Stimulated activated CD8-positive, alpha-beta memory T cell treated with anti-CD3 and anti-CD28 coated beads, Interleukin-4, amount 100 ng/mL, for 48 hours (primary cell): ENCODE measurements around the gene SERGEF.

Experiments
- DNase-seq: peaks from one replicate; pipeline ENCODE4 v3.0.0-alpha.2; 2020

The SERGEF gene

DNA sequence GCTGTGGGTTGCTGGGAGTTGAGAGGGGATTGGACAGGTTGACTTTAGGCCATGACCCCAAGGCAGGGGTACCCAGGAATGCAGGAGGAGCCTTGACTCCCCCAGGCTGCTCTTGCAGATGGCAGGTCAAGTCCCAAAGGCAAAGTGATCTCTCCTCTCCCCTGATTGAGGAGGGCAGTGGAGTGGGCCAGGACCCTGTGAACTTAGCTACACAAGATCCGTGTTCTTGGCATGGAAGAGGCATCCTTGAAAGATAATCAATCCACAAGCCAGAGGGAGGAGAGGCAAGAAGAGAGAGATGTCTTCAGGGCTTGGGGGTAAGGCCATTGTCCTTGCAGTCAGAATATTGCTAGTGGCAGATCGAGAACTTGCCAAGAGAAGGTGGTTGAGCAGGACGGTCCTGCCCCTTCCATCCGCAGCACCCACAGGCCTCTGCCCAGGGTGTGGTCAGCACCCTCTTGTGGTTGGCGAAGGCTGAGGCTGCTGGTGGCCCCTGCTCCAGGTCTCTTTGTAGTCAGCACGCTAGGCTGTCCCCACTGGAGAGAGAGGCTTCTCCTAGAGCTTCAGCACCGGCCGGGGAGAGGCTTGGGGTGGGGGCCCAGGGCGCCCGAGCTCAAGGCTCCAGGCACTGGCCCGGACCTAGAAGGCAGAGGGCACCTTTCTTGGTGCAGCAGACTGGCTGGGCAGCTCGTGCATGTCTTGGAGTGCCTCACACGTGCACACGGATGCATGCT, 232.8 kb downstream of the SERGEF start:
- DNase-seq, result no peak

DNA sequence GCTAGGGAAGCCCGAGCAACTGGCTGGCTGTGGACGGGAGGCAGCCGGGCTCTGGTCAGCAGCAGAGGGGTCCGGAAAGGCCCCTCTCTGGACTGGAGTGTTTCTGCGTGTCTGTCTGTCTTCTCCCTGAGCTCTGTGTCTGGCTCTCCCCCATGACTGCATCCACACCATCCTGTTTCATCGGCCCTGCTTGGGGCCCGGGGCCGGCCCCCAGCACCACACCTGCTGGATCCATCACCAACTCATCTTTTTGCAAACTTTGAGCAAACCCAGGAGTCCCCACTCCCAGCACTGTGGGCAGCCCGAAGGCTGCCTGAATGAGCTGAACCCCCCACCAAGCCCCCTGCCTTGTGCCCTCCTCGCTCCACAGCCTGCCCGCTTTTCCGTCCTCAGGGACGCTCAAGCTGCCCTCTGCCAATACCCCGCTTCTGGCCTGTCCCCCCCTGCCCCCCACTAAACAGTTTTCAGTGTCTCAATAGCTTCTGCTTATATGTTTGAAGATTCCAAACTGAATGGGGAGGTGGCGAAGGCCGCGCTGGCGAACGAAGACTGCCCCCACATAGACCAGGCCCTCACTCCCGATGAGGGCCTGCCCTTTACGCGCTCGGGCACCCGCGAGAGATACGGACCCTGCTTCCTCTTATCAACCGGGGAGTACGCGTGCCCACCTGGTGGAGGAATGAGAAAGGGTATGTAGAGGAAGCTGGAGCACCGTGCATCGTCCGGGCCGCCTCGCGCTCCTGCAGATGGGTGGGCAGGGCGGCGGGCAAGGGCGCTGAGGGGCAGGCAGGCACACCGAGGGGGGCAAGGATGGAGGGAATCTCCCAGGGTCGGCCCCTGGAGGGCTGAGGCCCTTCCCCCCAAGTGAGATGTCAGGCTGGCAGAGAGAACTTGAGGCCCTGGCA, 233.6 kb downstream of the SERGEF start:
- DNase-seq, result no peak

DNA sequence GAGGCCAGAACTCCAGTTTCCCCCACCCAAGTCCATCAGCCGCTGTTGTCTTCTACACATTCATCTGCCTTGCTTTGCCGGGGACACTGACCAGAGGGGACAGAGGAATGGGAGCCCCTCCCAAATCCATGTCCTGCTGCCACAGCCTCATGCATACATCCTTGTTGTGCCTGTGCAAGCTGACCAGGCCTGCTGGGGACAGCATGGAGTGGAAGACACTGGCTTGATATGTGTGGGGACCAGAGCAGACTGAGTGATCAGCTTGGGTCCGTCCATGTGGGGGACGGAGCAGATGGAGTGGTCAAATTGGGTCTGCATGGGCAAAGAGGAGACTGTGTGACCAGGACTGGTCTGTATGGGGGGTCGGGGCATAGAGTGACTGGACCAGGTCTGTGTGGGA, 234.5 kb downstream of the SERGEF start:
- DNase-seq, result no peak

DNA sequence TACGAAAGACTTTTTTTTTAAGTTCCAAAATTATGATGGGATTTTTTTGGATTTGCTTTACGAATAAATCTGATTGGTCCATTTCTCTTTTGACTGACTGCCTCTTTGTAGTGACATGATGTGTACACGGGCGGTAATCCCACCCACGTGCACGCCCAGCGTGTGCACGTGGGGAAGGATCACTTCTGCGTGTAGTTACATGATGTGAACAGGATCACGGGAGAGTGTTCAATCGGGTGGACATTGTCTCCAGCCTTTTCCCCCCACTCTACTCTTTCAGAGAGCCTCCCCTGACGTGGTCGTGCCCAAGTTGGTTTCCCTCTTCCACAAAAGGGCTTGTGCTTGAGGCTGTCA, 235.1 kb downstream of the SERGEF start:
- DNase-seq, result no peak

DNA sequence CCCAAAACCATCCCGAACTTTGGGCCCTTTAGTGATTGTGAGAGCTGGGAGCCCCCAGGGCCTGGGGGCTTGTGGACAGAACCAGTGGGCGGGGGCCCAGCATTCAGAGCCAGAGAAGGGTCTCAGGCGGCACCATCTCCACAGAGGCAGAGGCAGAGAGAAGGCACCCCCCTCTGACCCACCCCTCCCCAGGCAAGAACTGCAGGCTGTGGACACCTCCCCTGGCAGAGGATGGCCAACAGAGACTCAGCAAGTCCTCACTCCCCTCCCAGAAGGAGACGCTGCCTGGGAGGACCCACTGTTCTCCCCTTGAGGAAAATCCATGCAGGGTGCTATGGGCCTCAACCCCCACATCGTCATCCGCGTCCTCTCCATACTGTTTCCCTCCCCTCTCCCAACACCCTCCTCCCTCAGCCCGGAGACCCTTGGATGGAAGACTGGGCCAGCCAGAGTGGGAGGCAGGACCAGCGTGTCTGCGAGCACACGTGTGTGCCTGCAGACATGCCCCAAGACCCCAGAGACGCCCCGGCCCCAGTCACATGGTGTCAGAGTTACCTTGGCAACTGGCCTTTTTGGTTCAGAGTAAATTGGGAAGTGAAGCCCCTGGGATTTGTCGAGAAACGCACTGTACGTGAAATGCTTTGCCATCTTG, 235.6 kb downstream of the SERGEF start:
- DNase-seq, result no peak

DNA sequence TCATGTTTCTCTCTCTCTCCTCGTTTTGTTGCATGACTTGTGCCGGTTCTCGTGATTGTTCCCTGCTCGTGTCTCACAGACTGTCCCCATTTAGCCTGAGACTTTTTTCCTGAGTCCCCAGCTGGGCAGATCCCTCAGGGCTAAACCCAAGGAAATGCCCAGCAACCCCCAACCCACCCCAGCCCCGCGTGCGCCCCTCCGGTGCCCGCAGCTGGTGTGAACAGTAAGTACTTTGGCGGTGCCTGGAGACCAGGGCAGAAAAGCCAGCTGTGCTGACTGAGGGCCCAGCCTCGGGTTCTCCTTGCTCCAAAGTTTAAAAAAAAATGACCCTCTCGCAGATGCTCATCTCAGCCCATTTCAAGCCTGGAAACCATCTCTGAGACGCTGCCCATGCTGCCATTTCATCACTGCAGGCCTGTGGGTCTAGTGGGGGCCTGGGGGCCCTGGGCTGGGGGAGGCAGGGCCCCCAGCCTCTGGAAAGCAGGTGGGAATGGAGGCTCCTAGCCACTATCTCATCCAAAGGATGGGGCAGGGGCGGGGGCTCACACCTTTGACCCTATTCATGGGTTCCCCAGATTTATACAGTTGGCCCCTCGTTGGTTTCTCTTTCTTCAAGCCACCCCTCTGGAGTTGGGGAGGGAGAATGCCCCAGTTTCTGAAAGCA, 236.5 kb downstream of the SERGEF start:
- no peak for DNase-seq

DNA sequence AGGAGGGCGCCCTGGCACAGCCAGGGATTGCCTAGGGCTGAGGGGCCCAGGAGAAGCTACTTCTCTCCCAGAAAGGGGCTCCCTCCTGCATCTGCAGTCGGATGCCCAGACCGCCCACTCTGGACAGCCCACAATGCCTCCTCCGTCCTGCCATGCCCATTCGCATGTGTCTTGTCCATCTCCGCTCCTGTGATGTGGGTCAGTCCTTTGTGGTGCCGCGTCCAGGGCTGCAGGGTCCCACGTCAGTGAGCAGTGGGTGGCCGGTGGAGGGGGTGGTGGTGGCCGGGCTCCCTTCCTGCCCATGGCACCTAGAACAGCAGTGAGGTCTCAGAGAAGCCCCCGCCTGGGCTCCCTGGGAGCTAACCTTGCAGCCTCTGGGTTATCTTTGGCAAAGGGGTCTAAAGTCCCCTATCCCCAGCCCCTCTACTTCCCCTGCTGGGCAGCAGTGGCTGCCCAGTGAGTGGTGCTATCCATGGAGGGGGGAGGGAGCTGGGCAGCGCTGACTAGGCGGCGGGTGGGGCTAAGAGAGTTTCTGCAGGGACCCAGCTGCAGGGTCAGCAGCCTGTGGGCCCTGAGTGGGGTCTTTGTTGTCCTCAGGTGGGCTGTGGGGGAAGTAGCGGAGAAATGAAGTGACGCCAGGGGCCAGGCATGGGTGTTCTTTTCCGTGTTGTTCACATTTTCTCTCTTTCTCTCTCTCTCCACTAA, 237.2 kb downstream of the SERGEF start:
- DNase-seq, result no peak

DNA sequence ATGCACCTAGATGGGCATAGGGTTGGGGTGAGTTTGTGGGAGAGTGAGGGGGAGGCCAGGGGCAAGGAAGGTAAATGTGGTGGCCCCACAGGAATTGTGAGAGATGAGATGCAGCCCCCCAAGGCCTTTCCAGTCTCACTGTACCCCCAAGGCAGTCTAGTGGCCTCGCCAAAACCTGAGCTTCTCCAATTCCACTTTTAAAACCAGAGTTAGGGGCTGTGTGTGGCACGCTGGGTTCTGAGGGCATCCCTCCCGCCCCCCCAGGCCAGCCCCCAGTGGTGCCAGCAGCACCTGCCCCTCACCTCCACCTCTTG, 237.9 kb downstream of the SERGEF start:
- no peak for DNase-seq

DNA sequence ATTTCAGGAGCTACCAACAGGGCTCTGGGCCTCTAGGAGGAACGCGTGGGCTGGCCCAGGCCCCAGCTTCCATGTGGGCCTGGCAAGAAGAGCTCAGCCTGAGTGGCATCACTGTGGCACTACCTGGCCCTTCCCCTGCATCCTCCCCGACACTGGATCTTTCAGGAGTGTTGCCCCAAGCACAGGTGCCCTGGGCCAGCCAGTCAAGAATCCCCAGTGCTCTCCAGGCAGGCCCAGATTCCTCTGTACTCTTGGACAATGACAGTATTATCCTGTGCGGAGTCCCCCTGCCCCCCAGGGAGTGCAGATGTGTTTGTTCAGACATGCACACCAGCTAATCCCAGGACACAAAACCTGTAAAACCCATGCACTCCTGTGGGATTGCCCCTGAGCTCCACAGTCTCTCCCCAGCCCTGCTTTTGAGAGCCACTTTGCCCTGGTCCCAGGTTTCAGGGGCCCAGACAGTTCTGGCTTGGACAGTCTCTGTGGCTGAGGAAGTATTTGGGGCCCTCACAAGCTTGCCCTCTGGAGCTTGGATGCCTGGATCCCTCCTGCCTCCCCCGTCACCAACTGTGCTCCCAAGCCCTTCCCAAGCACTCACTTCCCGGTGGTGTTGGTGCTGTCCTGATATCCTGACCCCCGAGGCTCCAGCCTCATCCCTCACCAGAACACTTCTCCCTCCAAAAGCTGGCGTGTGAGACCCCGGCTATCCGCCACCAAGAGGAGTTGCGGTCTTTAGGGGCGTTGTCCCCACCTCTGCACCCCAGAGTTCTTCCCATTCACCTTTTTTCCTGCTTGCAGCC, 238.4 kb downstream of the SERGEF start:
- no peak for DNase-seq

DNA sequence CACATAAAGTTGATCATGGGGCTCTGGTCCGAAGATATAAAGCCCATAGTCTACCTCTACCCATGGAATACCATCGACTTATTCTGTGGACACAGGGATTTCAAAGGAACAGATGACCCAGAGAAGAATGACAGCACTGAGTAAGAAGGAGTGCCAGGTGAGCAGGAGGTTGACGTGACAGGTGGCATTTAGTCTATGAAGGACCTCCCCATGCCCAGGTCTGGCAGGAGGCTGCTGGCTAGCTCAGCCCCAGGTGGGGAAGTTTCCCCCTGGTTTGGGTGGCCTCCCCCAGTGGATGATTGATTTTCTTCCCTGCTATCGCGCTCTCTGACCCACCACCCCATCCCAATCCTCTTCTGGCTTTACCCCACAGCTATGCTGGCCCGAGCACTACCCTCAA, 239.2 kb downstream of the SERGEF start:
- no peak for DNase-seq

DNA sequence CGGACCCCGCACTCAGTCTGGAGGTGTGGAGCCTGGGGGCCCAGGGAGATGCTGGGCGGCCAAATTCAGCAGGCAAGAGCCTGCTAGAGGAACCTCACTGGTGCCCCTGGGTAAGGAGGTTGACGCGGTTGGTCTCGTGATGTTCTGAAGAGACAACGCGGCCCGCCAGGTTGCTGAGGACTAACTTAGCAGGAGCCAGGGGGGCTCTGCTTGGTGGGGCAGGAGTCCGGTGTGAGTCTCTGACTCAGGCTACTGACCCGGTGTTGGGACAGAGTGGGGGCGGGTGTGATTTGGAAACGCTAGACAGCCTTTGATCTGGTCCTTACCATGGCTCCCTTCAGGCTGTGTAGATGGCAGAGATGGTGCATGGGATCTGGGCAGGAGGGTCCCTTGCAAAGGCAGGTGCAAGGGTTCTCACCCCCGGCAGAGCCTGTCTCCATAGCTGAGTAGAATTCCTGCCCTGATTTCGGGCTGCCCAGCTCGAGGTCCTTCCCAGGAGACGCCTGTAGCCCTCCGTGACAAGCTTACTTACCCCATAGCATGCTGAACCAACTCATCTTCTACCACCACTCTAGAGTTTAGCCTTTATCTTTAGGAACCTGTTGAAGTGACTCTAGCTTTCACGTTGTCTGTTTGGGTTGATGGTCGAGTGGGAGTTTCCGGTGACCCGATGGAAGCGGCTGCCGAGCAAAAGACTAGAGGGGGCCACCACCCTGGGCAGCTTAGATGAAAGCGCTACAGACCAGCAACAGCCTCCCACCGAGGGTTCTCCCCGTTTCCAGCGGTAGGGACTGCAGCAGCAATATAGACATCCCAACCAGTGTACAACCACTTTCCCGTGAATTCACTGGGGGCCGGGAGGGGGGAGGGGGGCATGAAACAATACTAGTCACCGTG, 239.9 kb downstream of the SERGEF start:
- no peak for DNase-seq

DNA sequence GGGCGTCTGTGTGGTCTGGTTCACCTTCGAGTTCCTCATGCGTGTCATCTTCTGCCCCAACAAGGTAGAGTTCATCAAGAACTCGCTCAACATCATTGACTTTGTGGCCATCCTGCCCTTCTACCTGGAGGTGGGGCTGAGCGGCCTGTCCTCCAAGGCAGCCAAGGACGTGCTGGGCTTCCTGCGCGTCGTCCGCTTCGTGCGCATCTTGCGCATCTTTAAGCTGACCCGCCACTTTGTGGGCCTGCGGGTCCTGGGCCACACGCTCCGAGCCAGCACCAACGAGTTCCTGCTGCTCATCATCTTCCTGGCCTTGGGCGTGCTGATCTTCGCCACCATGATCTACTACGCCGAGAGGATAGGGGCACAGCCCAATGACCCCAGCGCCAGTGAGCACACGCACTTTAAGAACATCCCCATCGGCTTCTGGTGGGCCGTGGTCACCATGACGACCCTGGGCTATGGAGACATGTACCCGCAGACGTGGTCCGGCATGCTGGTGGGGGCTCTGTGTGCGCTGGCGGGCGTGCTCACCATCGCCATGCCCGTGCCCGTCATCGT, 240.9 kb downstream of the SERGEF start:
- no peak for DNase-seq

DNA sequence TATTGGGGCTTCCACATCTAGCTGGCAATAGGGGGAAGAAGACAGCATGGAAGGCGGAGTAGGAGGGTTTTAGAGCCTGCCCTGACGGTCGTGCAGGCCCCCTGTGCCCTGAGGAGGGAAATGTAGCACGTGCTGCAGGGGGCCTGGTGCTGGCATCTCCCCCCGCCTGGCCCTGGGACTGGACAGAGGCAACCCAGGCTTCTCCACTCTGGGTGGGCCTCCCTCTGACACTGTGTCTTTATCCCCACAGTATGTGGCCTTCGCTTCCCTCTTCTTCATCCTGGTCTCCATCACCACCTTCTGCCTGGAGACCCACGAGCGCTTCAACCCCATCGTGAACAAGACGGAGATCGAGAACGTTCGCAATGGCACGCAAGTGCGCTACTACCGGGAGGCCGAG, 241.4 kb downstream of the SERGEF start:
- DNase-seq, result no peak

DNA sequence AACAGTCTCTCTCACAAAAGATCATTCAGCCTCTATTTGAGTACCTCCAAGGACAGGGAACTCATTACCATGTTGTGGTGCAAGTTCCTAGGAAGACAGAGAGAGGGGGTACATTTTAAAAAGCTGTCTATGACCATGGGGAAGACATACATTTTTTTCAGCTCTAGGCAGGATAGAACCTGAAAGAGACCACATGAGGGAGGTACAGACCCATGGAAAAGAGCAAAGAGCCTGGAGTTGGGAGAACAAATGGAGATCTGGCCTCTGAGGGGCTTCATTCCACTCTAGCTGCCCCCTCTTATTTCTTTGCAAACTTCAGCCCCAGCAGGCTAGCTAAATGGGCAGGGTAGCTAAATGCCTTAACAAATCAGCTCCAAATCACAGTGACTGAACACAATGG, 241.9 kb downstream of the SERGEF start:
- no peak for DNase-seq

DNA sequence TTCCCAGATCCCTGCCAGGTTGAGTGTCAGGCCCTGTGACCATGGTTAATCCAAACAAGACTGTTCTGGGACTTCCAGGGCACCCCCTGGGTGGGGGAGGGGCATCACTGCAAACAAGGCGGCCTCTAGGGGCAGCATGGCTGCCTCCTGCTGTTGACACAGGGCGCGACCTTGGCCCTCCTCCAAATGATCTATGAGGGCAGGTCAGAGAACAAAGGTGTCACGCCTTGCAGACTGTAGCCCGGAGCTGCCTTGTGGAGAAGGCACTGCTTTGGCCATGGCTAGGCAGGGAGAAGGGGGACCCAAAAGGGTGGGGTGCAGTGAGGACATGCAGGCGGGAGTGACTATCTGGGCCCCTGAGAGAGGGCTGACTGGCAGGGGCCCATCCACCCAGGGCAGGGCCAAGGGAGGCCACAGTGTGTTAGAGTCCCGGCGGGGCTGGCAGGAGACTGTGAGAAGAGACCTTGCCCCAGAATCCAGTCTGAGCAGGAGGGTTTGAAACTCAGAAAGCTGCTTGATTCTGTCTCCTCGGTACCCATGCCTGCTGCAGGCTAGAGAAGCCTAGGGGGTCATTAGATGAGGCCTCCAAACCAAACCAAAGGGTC, 242.7 kb downstream of the SERGEF start:
- DNase-seq, result peak; percentile 27

DNA sequence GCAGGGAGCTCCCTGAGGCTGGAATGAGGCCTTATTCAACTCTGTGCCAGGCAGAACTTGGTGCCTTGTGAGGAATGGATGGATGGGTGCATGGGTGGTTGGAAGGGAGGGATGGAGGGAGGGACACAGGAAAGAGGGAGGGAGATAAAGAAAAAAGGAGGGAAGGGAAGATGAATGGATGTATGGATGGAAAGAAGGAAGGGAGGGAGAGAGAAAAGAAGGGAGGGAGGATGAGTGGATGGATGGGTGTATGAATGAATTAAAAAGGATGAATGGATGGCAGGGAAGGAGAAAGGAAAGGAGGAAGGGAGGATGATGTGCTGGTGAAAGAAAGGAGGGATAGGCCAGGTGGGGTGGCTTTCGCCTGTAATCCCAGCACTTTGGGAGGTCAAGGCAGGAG, 243.6 kb downstream of the SERGEF start:
- no peak for DNase-seq

DNA sequence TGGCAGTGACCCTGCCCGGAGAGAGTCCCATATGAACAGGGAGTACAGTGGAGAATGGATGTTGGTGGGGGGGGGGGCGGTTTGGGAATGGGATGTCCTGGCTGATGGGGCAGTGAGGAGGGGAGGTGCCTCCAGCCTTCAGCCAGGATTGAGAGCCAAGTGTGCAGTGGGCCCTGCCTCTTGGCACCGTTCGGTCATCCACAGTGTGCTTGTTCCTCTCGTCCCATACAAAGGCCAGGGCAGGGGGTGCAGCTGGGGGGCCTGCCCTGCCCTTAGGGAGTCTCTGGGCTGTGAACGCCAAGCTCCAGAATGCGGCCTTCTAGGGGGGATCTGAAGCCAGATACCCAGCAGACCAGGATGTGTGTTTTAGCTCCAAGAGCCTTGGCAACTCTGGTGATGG, 244.3 kb downstream of the SERGEF start:
- DNase-seq, result no peak

DNA sequence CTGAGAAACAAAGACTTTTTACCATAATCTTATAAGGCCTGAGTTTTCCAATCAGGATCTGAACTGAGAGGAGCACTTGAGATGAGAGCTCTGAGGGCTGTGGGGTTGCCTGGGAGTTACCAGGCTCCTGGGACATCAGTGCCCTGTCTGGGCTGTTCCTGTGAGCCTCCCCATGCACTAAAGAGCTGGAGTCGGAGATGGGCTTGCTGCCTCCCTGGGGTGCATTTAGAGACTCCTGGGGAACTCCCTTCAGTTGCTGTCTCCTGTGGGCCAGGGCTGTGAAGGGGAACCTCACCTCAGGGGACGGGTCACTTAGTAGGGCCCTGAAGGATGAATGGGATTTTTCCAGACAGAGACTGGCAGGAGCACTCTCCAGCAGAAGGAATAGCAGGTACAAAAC, 244.9 kb downstream of the SERGEF start:
- DNase-seq, result no peak

DNA sequence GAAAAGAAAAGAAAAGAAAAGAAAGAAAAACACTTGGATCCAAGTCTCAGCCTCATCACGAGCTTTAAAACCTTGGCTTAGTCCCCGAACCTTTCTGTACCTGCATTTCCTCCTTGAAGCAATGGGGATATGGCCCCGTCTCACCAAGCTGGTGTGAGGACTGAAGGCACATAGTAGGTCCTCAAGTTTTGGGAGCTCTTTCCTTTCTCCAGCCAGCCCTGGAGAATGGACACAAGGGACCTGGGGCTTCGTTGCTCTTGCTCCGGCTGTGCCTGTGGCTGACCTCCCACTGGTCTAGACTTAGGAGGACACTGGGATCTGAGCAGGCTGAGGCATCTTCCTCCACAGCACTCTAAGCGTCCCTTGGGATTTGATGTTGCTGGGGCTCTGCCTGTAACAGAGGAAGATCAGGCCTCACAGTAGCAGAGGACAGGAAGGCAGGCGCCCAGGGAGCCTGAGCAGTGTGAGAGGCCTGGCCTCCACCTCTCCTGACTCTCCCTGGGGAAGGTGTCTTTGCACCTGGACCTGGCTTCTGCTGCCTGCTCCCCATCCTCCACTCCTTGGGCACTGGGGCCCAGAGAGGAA, 245.5 kb downstream of the SERGEF start:
- no peak for DNase-seq

DNA sequence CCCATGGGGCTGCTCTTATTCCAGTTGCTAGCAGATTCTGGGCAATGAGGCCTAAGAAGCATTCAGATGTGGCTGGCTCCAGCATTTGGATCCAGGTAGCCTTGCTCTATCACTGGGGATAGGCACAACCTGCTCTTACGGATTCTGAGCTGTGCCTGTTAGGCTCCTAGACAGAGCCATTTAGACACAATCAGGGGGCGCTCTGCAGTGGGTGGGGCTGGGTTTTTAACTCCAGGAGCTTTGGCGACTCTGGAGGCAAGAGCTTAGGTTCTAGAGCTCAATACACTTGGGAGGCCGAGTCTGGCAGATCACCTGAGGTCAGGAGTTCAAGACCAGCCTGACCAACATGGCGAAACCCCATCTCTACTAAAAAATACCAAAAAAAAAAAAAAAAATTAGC, 246.3 kb downstream of the SERGEF start:
- DNase-seq, result no peak
